Common myeloid progenitor, CD34-positive (primary cell): Measurements from ENCODE around the gene TXNDC9. TPM values are rescaled to one million over a fixed set of nuclear protein-coding genes. Genes with fewer than 3 reads are reported as not detected.

Experiments
- CTCF ChIA-PET: fragments of 350-600 bp; sonication (Branson Sonifier 250); formaldehyde crosslinking; loops from one replicate; lab custom pipeline; 2021; ENCODE audit warnings: antibody characterized with exemption; lab: Charles Lee
- POLR2A ChIA-PET: fragments of 350-600 bp; sonication (Branson Sonifier 250); formaldehyde crosslinking; loops from one replicate; lab custom pipeline; 2021; ENCODE audit warnings: antibody characterized with exemption; lab: Charles Lee
- DNase-seq, 3 donors: peaks; one replicate each; pipeline versions ENCODE4 v3.0.0 to v3.0.0-alpha.2; 2013
- H3K27ac ChIP-seq, 2 experiments: 1 replicate in 1 of 2; 2 replicates in 1 of 2; pipeline ENCODE4 v1.7.0; 2013; ENCODE audit warnings: inconsistent platforms in 2 of 2, low read length in 2 of 2, mild to moderate bottlenecking in 2 of 2, low read depth in 1 of 2, moderate library complexity in 1 of 2; ENCODE audit not compliant: severe bottlenecking in 2 of 2, insufficient read depth in 1 of 2, poor library complexity in 1 of 2
- H3K27me3 ChIP-seq, 5 experiments: replicated peaks in 2 of 5; 1 replicate in 3 of 5; 2 replicates in 2 of 5; pipeline versions ENCODE4 v1.6.1 to v1.7.0; 2013; ENCODE audit warnings: low read length in 4 of 5, mild to moderate bottlenecking in 2 of 5, moderate library complexity in 2 of 5, inconsistent platforms in 1 of 5; ENCODE audit not compliant: insufficient read depth in 5 of 5, control insufficient read depth in 4 of 5
- H3K36me3 ChIP-seq, 4 experiments: 1 replicate in 2 of 4; 2 replicates in 2 of 4; pipeline versions ENCODE4 v1.6.1 to v1.7.0; 2013; ENCODE audit warnings: low read length in 3 of 4, control low read depth in 1 of 4, mild to moderate bottlenecking in 1 of 4; ENCODE audit not compliant: control insufficient read depth in 4 of 4, insufficient read depth in 4 of 4
- H3K4me1 ChIP-seq, 4 experiments: 1 replicate in 3 of 4; 2 replicates in 1 of 4; pipeline versions ENCODE4 v1.6.1 to v1.7.1; 2013; ENCODE audit warnings: low read length in 3 of 4, mild to moderate bottlenecking in 3 of 4, control low read depth in 1 of 4, inconsistent platforms in 1 of 4, moderate library complexity in 1 of 4; ENCODE audit not compliant: control insufficient read depth in 4 of 4, insufficient read depth in 4 of 4; ENCODE audit errors: control extremely low read depth in 1 of 4
- H3K4me3 ChIP-seq, 7 experiments: 1 replicate in 4 of 7; 2 replicates in 3 of 7; pipeline versions ENCODE4 v1.5.1 to v1.7.0; 2013; ENCODE audit warnings: mild to moderate bottlenecking in 7 of 7, low read length in 6 of 7, moderate library complexity in 6 of 7, inconsistent platforms in 2 of 7, low read depth in 2 of 7, control low read depth in 1 of 7; ENCODE audit not compliant: insufficient read depth in 4 of 7, control insufficient read depth in 1 of 7; ENCODE audit errors: extremely low read depth in 1 of 7
- H3K9me3 ChIP-seq, 5 experiments: 1 replicate in 4 of 5; 2 replicates in 1 of 5; pipeline versions ENCODE4 v1.6.1 to v1.7.1; 2013; ENCODE audit warnings: low read length in 4 of 5, mild to moderate bottlenecking in 2 of 5, inconsistent platforms in 1 of 5, low read depth in 1 of 5, moderate library complexity in 1 of 5; ENCODE audit not compliant: control insufficient read depth in 4 of 5, insufficient read depth in 2 of 5; ENCODE audit errors: control extremely low read depth in 1 of 5
- WGBS: methylation state at CpG from one replicate; pipeline ENCODE4 v1.1.5; 2013; ENCODE audit not compliant: insufficient coverage; 5-methylcytosine and 5-hydroxymethylcytosine counted together
- polyA plus RNA-seq: library from polyadenylated mRNA; unstranded; fragments of 120-200 nt; gene quantifications from one replicate; pipeline ENCODE4 v1.2.1, GENCODE V29; 2013

Gene TXNDC9, protein sequence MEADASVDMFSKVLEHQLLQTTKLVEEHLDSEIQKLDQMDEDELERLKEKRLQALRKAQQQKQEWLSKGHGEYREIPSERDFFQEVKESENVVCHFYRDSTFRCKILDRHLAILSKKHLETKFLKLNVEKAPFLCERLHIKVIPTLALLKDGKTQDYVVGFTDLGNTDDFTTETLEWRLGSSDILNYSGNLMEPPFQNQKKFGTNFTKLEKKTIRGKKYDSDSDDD
- polyA plus RNA-seq, result 29.4 TPM

DNA sequence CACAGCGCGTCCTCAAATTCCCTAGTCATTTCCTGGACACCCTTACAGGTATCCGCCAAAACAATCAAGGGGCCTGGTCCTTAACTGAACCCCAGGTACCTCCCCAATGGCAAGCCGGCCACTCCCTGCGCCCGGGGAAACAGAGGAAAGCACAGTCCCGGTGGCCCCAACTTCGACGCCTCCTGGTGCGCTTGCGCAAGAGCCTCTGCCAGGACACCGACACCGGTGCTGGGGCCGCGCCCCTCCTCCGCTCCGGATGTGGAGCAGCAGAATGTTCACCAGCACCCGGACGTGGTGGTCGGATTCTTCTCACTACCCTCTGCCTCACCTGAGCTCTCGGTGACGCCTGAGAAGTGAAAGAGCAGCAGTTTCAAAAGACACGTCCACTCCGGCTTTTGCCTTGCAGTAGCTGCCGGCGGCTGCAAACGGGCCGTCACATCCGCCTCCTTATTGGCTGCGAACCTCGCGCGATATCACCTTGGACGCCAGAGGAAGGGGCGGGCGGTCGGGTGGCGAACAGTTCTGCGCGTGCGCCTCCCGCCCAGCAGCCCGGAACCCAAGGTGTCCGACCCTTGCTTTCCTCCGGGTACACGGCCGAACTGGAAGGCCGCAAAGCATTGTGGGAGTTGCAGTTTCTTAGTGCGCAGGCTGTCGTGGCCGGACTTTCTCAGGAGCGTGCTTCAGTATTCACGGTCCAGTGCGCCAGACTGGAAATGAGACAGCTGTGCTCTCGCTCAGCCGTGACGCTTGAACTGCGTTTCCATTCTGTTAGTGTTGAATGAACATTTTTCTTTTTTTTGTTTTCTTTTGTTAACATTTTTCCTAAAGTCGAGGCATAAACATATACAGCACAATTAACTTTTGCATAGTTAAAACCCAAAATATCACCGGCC is at the start of gene TXNDC9:
Gene TXNDC9 (minus strand): TSS at position 423 of the 893 bp plus-strand sequence. CDS start 3,123 bp downstream, outside the sequence.
- peaks cover 7 to 17% (median 14%) of the 10 kb centered on the region in 4 experiments for H3K36me3 ChIP-seq
- H3K27me3 ChIP-seq, result no peaks in the 10 kb centered on the region
- peak within 1 kb of the TSS; percentile 92 to 96 for H3K27ac ChIP-seq
- peaks cover 7 to 33% (median 25%) of the 10 kb centered on the region in 4 experiments for H3K4me1 ChIP-seq
- no peaks in the 10 kb centered on the region for H3K9me3 ChIP-seq
- peak within 1 kb of the TSS; percentile 87 to 98 (median 97) for H3K4me3 ChIP-seq
- ChIA-PET POLR2A (interaction anchor here (0.6 to 1.5 kb wide), 3 partner anchors 8 to 195 kb away, joined by 3 to 4 read pairs (median 3); partner anchors contain the start of gene C2orf15), CTCF (interaction anchor here (1.6 kb wide), 1 partner anchor 18 kb away, joined by 3 read pairs; no protein-coding TSS in a partner anchor)
- DNase-seq, result peak; percentile 99
- 0% methylated on average over 40 of the region's 60 CpGs for WGBS

DNA sequence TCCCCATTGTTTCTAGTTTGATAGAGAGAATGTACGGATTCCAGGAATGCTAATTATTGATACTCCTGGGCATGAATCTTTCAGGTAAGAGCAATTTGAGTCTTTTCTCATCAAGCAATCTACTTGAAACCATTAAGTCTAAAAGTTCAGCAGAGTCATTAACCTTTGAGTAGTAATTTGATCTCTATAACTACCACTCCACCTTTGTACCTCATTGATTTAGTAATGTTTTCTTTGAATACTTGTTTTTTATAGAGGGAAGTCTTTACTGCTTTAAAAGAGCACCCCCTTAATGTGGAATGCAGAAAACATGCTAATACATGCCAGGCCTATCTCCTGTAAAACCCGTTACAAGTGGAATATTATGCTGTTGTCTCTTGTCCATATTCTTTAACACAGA is 46.0 kb upstream of the TXNDC9 start:
- H3K36me3 ChIP-seq, result peaks cover 24 to 76% (median 54%) of the 10 kb centered on the region in 4 experiments

DNA sequence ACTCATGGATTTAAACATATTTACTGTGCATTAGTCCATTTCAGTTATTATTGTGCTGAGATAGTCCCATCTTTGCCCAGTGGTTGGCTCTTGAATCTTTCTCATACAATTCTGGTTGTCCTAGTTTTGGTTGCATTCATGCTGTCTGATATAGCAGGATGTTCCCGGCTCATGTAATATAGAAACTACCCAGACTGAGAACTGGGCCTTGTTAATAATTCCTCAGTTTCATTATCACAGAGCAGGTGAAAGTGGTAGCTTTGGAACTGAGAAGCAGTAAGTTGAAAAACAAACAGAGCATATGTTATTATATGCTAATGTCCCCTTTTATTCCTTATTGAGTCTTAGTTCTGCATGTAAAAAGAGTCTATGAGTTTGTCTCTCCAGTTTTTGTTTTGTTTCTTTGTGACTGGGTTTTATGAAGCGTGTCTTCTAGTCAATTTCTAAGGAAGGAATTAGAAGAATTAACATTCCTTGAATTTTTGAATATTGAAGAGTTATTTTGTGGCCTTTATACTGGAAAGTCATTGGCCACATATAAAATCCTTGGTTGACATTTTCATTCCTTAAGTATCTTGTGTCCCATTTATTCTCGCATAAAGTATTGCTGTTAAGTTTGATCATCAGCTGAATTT is 44.4 kb upstream of the TXNDC9 start:
- WGBS, result 83% methylated on average over 2 of the region's 3 CpGs
- H3K9me3 ChIP-seq, result peaks cover 0 to 19% (median 8%) of the 10 kb centered on the region in 5 experiments
- ChIA-PET CTCF (no interaction called here), POLR2A (no interaction called here)
- H3K27ac ChIP-seq, result no peak overlapping the region
- H3K36me3 ChIP-seq, result peaks cover 24 to 82% (median 63%) of the 10 kb centered on the region in 4 experiments
- H3K4me3 ChIP-seq, result no peak overlapping the region
- no peak for DNase-seq
- no peaks in the 10 kb centered on the region for H3K4me1 ChIP-seq
- H3K27me3 ChIP-seq, result no peaks in the 10 kb centered on the region

More for the DNA sequence above, 46.0 kb upstream of the TXNDC9 start:
- Histone ChIP-seq H3K9me3 (peaks cover 0 to 19% (median 8%) of the 10 kb centered on the region in 5 experiments), H3K27me3 (no peaks in the 10 kb centered on the region), H3K4me3 (no peak overlapping the region), H3K27ac (no peak overlapping the region), H3K4me1 (no peaks in the 10 kb centered on the region)
- POLR2A ChIA-PET, result interaction anchor here (0.6 kb wide), 1 partner anchor 37 kb away, joined by 3 read pairs; no protein-coding TSS in a partner anchor
- CTCF ChIA-PET, result no interaction called here
- WGBS, result 100% methylated on average over 1 of the region's 2 CpGs
- no peak for DNase-seq

DNA sequence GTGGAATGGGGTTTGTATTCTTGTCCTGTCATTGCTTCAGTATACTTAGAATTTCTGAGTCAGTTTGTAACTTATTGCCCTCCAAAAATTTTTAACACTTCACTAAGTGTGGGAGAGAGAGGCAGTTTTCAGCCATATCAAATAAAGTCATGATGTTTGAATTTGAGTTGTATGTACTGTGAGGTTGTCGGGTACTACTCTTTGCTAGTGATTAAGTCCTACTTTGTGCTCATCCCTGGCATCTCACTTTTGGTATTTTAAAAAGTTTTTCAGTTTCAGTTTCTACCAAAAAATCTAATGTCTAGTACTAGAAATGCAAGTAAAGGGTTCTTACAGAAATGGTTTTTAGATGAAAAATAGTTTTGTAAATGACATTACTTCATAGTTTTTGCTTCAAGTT is 41.7 kb upstream of the TXNDC9 start:
- Histone ChIP-seq H3K27me3 (no peaks in the 10 kb centered on the region), H3K4me1 (no peaks in the 10 kb centered on the region), H3K36me3 (peaks cover 30 to 91% (median 59%) of the 10 kb centered on the region in 4 experiments), H3K9me3 (peaks cover under 1 to 24% (median 3%) of the 10 kb centered on the region in 5 experiments), H3K4me3 (no peak overlapping the region), H3K27ac (no peak overlapping the region)
- DNase-seq, result no peak
- WGBS, result 100% methylated on average over 1 of the region's 1 CpG
- CTCF ChIA-PET, result no interaction called here
- POLR2A ChIA-PET, result no interaction called here

DNA sequence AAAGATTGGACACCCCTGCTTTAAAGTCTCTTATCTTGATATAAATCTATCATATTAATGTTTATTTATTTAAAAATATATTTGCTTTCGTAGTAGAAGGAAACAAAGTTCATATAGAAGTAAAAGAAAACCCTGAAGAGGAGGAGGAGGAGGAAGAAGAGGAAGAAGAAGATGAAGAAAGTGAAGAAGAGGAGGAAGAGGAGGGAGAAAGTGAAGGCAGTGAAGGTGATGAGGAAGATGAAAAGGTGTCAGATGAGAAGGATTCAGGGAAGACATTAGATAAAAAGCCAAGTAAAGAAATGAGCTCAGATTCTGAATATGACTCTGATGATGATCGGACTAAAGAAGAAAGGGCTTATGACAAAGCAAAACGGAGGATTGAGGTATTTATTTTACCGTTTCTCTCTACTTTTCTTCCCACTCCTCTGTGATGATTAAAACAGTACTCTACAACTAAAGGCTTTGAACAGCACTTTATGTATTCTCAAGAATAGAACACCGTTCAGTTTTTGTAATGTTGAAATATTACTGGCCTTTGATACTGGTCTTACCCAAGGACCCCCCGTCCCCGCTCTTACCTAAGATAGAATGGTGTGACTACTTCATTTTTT is 40.2 kb upstream of the TXNDC9 start:
- 100% methylated on average over 1 of the region's 7 CpGs for WGBS
- Histone ChIP-seq H3K9me3 (peaks cover 2 to 21% (median 3%) of the 10 kb centered on the region in 5 experiments), H3K36me3 (peaks cover 29 to 90% (median 57%) of the 10 kb centered on the region in 4 experiments), H3K27me3 (no peaks in the 10 kb centered on the region), H3K4me3 (no peak overlapping the region), H3K4me1 (no peaks in the 10 kb centered on the region), H3K27ac (no peak overlapping the region)
- CTCF ChIA-PET, result no interaction called here
- POLR2A ChIA-PET, result no interaction called here
- no peak for DNase-seq

DNA sequence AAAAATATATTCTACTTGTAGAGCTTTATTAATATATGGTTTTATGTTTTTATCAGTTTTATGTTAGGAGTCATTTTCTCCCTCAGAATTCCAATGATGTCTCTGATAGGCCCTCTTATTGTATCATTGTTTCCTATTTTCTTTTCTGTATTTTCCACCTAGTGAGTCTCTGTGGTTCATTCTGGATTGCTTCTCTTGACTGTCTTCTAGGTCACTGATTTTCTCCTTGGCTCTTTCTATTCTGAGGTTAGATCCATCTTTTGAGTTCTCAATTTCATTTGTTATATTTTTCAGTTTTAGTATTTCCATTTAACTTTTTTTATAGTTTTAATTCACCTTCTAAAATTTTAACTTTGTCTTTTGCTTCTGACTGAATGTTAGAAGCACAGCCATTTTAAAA is 38.6 kb upstream of the TXNDC9 start:
- H3K9me3 ChIP-seq, result peaks cover 2 to 21% (median 3%) of the 10 kb centered on the region in 5 experiments
- H3K36me3 ChIP-seq, result peaks cover 28 to 87% (median 54%) of the 10 kb centered on the region in 4 experiments
- no peaks in the 10 kb centered on the region for H3K4me1 ChIP-seq
- DNase-seq, result peak in 1 of 3 donors; percentile 12
- H3K27me3 ChIP-seq, result no peaks in the 10 kb centered on the region
- ChIA-PET CTCF (no interaction called here), POLR2A (interaction anchor here (0.7 kb wide), 1 partner anchor 71 kb away, joined by 3 read pairs; no protein-coding TSS in a partner anchor)
- no peak overlapping the region for H3K27ac ChIP-seq
- no peak overlapping the region for H3K4me3 ChIP-seq
